Measurements from ENCODE around the gene SNCAIP. TPM values are rescaled to one million over a fixed set of nuclear protein-coding genes. Genes with fewer than 3 reads are reported as not detected.

Gene SNCAIP
- polyA plus RNA-seq, 3 donors = 24.7 to 28.8 (median 24.9) TPM

DNA sequence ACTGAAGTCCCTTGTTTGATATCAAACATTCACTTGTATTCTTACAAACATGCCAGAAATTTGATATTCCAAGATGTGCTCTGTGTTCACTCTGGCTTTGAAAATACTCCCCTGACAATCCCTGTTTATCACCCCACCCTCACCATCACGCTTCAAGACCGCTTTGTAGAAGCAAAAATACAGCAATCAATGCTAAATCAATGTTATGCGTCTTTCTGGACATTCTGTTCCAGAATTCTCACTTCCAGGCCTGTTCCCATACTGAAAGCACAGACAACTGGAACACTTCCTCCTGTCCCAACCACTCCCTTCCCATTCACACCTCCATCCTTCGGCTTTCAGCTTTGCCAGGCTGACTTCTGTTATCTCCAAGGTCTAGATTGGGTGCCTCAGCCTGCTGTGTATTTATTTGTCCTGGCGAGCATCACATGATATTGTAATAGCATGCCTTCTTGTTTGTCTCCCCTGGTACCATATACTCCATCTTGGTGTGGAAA, 72.8 kb downstream of the SNCAIP start:
- no peak for DNase-seq (ENCODE audit: extremely low read depth in 1 of 11, low read depth in 9 of 11, low spot score in 4 of 11)

GRCh38 chr5:122385286-122385685, 73.2 kb downstream of the SNCAIP start:
- DNase-seq (ENCODE audit: extremely low read depth in 1 of 11, low read depth in 9 of 11, low spot score in 4 of 11) = no peak

GRCh38 chr5:122385808-122386207, 73.8 kb downstream of the SNCAIP start:
- DNase-seq (ENCODE audit: extremely low read depth in 1 of 11, low read depth in 9 of 11, low spot score in 4 of 11) = peak in 1 of 11 donors; percentile 13

DNA sequence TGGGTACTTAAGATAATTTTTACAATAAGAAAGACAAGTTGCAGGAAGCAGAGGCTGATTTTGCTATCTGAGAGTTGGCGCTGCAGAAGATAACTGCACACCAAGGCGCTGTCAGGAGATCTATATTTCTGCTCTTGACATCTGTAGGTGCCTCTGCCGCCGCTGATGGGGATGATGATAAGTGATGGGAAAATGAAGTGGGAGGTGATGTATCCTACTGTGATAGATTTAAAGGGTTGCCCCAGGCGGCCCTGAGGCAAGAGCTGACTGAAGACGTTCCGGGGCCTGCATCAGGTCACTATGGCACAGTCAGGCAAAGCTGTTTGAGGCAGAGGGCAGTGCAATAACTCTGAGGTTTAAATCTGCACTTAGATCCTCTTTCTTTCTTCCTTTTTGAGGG, 78.1 kb downstream of the SNCAIP start:
- no peak for DNase-seq (ENCODE audit: extremely low read depth in 1 of 11, low read depth in 9 of 11, low spot score in 4 of 11)

DNA sequence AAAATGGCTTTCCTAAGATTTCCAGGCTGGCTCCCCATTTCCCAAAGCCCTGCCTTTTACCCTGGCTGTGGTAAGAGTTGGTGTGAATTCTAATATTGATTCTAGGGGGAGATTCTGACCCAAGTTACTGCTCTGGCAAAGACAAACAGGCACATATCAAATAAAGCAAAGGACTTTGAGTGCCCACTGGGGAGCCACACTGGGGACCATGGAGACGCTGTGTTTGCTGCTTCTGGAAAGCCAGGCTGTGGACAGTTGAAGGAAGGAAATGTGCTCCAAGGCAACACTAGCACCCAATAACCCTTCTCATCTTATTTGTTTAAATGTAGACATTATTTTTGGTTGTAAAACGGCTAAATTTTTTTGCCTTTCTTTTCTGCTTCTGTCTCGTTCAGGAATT, 78.7 kb downstream of the SNCAIP start:
- DNase-seq (ENCODE audit: extremely low read depth in 1 of 11, low read depth in 9 of 11, low spot score in 4 of 11) = no peak

DNA sequence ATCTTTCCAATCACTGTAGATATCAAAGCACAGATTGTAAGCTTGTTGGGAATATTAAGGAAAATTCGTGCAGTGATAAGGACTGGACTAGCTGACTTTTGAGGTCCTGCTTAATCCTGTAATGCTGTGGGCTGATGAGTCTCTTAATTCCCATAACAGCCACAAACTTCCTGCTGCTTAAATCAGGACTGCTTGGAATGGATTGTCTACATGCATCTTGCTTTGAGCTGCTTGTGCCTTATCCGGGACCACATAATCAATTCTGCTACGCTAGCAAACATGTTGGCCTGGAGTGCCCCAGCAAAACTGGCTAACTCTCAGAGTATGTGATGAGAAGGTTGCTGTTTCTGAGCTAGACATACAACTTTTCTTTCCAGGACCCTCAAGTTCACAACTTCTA, 79.6 kb downstream of the SNCAIP start:
- DNase-seq (ENCODE audit: extremely low read depth in 1 of 11, low read depth in 9 of 11, low spot score in 4 of 11) = no peak

- no peak for DNase-seq (ENCODE audit: extremely low read depth in 1 of 11, low read depth in 9 of 11, low spot score in 4 of 11)
Measured at GRCh38 chr5:122392224-122392623, 80.2 kb downstream of the SNCAIP start.

- DNase-seq (ENCODE audit: extremely low read depth in 1 of 11, low read depth in 9 of 11, low spot score in 4 of 11) = no peak
Measured at GRCh38 chr5:122392824-122393223, 80.8 kb downstream of the SNCAIP start.

DNA sequence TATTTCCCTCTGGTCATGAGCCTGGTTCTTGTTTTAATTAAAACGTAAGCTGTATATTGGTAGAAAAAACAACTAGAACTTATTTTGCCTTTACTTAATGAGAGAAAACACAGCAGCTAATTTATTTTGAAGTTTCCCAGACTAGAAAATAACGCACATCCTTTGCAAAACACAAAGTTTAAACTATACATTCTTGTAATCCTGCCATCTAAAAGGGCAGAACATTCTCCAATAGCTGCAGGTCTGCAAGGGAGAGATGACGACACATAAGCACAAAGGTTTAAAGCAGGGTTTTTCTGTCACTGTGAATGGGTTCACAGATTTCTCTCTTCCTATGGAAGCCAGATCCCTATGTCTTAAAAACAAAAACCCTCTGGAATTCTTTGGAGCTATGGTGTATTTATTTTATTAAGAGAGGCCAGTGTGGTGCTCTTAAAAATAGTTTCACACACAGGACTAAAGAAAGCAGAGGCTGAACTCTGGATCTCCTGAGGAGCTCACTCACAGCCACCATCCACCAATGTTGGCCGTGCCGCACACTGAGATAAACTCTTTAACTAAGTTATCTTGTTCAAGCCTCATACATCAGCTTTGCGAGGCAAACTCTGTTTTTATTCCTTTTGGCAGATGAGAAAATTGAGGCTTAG, 82.4 kb downstream of the SNCAIP start:
- no peak for DNase-seq (ENCODE audit: extremely low read depth in 1 of 11, low read depth in 9 of 11, low spot score in 4 of 11)

DNA sequence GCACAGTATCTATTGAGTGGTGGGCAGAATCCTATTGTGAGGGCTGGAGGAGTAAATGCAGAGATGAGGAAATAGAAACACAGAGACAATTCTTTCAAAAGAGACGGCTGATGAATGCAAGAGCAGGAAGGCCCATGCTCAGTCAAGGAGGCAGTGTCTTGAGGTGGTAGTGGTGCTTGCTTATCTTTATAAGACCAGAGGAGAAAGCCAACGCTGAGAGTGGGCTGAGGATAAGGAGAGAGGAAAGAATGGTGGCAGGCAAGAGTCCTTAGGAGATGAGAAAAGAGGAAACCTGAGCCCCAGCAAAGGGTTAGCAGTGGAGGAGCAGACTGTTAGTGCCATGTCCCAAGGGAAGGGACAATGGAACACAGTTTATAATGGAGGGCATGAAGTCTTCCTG, 86.0 kb downstream of the SNCAIP start:
- DNase-seq (ENCODE audit: extremely low read depth in 1 of 11, low read depth in 9 of 11, low spot score in 4 of 11) = no peak

- DNase-seq (ENCODE audit: extremely low read depth in 1 of 11, low read depth in 9 of 11, low spot score in 4 of 11) = no peak
Measured at GRCh38 chr5:122400341-122400740, 88.3 kb downstream of the SNCAIP start.

DNA sequence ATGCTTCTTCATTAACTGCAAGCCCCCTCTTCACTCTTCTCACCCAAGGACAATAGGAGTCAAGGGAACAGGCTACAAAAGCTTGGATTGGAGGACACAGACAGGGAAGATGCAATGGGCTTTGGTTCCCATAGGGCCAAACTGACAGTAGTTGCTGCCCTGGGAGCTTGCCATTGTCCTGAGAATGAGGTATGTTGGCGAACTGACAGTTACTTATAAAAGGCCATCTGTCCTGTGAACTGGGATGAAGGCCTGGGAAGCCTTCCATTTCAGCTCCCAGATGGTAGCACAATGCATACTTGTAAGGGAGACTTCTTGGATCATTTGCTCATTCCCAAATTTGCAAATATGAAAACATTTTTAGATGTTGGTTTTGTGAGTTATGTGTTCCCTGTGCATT, 88.9 kb downstream of the SNCAIP start:
- DNase-seq (ENCODE audit: extremely low read depth in 1 of 11, low read depth in 9 of 11, low spot score in 4 of 11) = no peak

GRCh38 chr5:122401976-122402725, 90.1 kb downstream of the SNCAIP start:
- no peak for DNase-seq (ENCODE audit: extremely low read depth in 1 of 11, low read depth in 9 of 11, low spot score in 4 of 11)

DNA sequence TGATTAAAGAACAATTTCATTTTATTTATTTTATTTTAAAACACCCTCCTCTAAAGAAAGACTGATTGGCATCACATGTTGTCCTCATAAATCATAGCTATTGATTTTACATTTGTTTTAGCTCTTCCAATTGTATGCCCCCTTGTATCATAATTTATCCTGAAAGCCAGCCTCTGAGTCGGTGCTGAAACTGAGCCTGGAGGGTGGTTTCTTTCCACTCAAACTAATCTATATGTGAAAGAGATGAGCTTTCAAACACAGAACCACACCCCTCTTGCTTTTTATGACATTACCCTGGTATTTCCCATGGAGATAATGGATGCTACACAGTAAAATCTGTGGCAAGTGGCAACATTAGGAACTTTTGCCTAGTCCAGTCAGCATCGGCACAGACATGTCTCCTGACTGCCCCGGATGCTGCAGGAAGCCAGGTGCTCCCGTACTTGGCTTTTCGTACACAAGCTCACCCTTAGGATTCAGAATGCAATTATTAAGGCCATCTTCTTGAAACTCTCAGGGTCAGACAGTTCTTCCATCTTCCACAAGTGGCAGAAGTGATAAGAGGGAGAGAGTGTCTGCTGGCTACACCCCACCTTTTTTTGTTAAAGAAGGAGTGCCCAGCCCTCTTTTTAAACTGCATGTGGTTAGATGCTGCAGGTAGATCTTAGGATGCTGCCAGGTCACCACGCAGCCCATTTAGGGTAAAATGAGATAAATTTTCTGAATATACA, 91.1 kb downstream of the SNCAIP start:
- DNase-seq (ENCODE audit: extremely low read depth in 1 of 11, low read depth in 9 of 11, low spot score in 4 of 11) = no peak

DNA sequence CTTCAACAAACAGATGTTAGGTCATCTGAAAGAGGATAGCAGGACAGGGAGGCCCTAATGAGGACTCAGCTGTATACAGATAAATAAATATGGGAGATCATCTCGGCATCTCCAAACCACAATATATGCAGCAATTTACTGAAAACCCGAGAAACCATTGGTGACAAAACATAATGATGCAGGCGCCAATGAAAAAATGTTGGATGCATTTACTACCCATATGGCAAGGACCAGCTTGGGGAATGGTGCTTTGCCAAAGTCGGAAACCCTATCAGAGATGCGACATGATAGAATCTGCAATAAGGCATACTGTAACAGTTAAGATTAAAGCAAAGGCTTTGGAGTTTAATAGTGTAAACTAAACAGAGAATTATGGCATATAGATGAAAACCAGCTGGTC, 92.0 kb downstream of the SNCAIP start:
- peak in 2 of 11 donors; percentile 34 to 38 for DNase-seq (ENCODE audit: extremely low read depth in 1 of 11, low read depth in 9 of 11, low spot score in 4 of 11)

GRCh38 chr5:122404653-122405362, 92.8 kb downstream of the SNCAIP start:
- no peak for DNase-seq (ENCODE audit: extremely low read depth in 1 of 11, low read depth in 9 of 11, low spot score in 4 of 11)

- DNase-seq (ENCODE audit: extremely low read depth in 1 of 11, low read depth in 9 of 11, low spot score in 4 of 11) = no peak
Measured at GRCh38 chr5:122405751-122406150, 93.7 kb downstream of the SNCAIP start.

DNA sequence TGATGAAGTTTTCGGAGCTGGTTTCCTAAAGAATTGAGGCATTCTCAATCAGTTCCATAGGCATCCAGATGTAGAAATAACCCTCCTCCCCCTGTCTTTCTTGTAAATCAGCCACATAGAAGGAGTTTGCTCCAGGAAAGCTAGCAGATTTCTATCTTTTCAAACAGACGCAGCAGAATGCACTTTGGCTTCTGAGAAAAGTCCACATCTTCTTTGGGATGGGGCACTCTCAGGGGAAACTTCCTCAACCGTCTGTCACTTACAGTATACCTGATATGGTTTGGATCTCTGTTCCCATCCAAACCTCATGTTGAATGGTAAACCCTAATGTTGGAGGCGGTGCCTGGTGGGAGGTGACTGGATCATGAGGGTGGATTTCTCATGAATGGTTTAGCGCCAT, 94.1 kb downstream of the SNCAIP start:
- no peak for DNase-seq (ENCODE audit: extremely low read depth in 1 of 11, low read depth in 9 of 11, low spot score in 4 of 11)

DNA sequence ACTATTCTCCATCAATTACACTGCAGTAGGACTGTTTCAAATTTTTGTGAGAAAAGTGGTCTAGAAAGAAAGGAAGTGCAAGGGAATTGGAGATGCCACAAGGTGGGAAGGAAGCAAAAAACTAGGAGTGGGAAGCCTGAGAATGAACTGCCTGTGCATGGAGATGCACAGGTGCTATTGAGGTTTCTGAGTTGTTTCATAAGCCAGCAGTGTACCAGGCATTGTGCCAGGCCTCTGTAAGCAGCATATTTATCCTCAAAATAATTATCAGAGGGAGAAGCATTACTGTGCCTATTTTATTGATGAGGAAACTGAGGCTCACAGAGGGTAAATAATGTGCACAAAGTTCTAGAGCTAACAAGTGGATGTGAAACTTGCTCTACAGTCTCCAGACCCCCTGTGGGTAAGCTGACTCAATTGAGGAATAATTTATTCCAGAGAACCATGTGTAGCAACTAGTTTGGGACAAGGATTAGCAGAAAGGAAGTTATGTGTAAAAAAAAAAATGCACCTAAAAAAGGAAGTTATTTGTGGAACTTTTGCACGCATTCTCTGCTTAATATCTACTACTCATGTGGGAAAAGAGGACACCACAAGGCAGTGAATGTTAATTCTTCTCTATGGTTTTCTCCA, 96.7 kb downstream of the SNCAIP start:
- DNase-seq (ENCODE audit: extremely low read depth in 1 of 11, low read depth in 9 of 11, low spot score in 4 of 11) = no peak

All from renal cortex interstitium (tissue), 11 donors.